HG03280 (cell line): ENCODE results near the gene TRIM46.
"Not testable (repeated sequence)": the region's sequence is repeated elsewhere in the genome, so short reads cannot be mapped to it uniquely, and the experiment has no call there.

Experiments used
- ATAC-seq: cut with Tn5 transposase; IDR thresholded peaks from one replicate; pipeline ENCODE4 v1.9.1; 2021; ENCODE audit warnings: mild to moderate bottlenecking, moderate library complexity; ENCODE audit not compliant: unreplicated experiment

The TRIM46 gene

GRCh38 chr1:155225404-155225759 is 51.7 kb downstream of the TRIM46 start:
- ATAC-seq: not testable (repeated sequence)

GRCh38 chr1:155226188-155226909 is 52.7 kb downstream of the TRIM46 start:
- peak; percentile 26 for ATAC-seq

DNA sequence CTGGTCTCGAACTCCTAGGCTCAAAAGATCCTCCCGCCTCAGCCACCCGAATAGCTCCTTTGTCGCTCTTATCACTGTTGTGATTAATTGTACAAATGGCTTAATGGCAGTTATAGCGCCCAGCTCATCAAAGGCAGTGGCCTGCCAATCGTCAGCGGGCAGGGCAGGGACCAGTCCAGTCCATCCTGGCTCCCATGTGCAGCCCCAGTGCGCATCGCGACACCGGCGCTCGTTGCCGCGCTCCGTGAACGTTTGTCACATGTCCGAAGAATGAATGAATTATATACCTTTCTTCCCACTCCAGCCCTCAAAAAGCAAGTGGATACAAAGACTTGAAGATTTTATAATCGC is 53.2 kb downstream of the TRIM46 start:
- no peak for ATAC-seq

GRCh38 chr1:155227261-155228095 is 53.8 kb downstream of the TRIM46 start:
- ATAC-seq: peak; percentile 93

GRCh38 chr1:155228096-155228427 is 54.4 kb downstream of the TRIM46 start:
- no peak for ATAC-seq

GRCh38 chr1:155231302-155231701 is 57.7 kb downstream of the TRIM46 start:
- not testable (repeated sequence) for ATAC-seq

DNA sequence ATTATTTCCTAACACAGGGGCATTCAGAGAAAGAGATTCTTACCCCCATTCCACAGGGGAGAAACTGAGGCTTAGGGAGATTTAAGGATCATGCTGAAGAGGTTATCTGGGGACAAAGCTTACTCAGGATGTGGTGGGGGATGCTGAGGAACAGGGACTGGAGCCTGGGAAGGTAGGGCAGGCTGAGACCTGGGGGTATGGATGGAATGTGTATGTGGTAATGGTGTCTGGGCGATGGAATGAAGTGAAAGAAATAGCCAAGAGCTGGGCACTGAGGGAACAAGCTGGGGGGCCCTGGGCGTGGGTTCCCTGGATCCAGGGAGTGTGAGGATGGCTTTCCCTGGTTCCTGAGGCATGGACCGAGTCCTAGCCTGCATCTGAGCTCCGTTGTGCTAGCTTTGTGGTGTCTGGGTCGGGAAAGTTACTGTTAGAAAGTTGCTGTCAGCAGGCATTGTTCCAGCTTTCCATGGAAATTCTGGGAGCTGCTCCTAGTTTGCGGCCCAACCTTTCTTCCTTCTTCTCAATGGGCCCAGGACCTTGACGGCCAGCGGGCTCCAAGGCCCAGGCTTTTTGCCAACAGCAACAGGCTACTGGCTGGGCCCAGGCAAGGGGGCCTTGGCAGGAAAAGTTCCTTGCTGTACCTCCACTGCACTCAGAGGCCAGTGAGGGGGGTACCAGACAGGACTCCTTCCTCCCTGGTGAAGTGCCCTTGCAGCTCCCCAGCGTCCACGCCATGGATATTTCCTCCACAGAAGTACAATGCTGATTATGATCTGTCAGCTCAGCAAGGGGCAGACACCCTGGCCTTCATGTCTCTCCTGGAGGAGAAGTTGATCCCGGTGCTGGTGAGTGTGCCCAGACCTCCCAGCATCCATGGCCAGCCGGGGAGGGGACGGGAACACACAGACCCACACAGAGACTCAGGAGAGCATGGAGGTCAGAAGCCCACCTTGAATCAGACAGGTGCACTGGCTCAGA is 58.6 kb downstream of the TRIM46 start:
- not testable (repeated sequence) for ATAC-seq

DNA sequence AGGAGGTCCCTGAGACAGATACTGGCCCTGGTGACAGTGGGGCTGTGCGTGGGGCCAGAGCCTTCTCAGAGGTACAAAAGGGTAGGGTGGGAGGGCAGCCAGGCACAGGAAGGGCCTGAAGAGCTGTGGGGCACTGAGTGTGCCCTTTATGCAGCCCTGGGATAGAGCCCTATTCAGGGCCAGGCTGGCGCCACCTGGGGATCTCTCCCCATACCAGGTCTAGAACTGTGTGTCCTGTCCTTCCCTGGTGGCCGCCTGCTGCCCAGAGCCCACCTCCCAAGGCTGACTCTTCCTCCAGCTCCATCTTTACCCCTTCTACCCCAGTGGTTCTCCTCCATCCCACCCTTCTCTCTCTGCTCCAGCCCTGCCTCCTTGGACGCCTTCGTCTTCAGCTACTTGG is 59.9 kb downstream of the TRIM46 start:
- not testable (repeated sequence) for ATAC-seq
